Uterus (tissue), 4 donors: Measurements from ENCODE around the gene RPS19BP1. TPM values are rescaled to one million over a fixed set of nuclear protein-coding genes. Genes with fewer than 3 reads are reported as not detected.

Experiments
- DNase-seq, 2 donors: peaks; one replicate each; pipeline ENCODE4 v3.0.0-alpha.2; 2019 to 2020
- H3K27ac ChIP-seq, 2 donors: fragments of 200-600 bp; sonication (generic); 1 replicate in 1 of 2; 2 replicates in 1 of 2; pipeline ENCODE4 v1.5.1; 2016 to 2018
- H3K27me3 ChIP-seq, 2 donors: fragments of 200-600 bp; sonication (generic); one replicate each; pipeline ENCODE4 v1.5.1; 2018 to 2019; ENCODE audit warnings: control low read depth in 1 of 2
- H3K36me3 ChIP-seq, 2 donors: fragments of 200-600 bp; sonication (generic); one replicate each; pipeline ENCODE4 v1.5.1; 2019; ENCODE audit warnings: control low read depth in 1 of 2
- H3K4me1 ChIP-seq, 2 donors: fragments of 200-600 bp; sonication (generic); one replicate each; pipeline ENCODE4 v1.5.1; 2018 to 2019; ENCODE audit warnings: control low read depth in 1 of 2
- H3K4me3 ChIP-seq, 2 donors: fragments of 200-600 bp; sonication (generic); 1 replicate in 1 of 2; 2 replicates in 1 of 2; pipeline ENCODE4 v1.5.1; 2018 to 2019; ENCODE audit warnings: mild to moderate bottlenecking in 1 of 2
- H3K9me3 ChIP-seq, 2 donors: fragments of 200-600 bp; sonication (generic); one replicate each; pipeline ENCODE4 v1.5.1; 2019; ENCODE audit warnings: control low read depth in 1 of 2
- POLR2A ChIP-seq, 2 donors: fragments of 450-650 bp; IDR thresholded peaks; one replicate each; pipeline ENCODE4 v1.6.1; 2016; ENCODE audit warnings: antibody characterized with exemption in 2 of 2, mild to moderate bottlenecking in 1 of 2, moderate library complexity in 1 of 2
- intact Hi-C: fragments of 100-400 bp; cut with DNase I; formaldehyde crosslinking; loops from one replicate; pipeline ENCODE4 v1.15.1; 2023; ENCODE audit warnings: low total_unique reads
- total RNA-seq, 4 donors: library from RNA; depleted of rRNA in 3 of 4; stranded (reverse); fragments of >200 nt in 3 of 4; gene quantifications; one replicate each; pipeline versions ENCODE4 v1.1.0 to v1.2.4, GENCODE V29; 2014 to 2023
- TF ChIP-seq, protein P1 (sequence below), 4 experiments: fragments of 200-600 bp in 2 of 4; fragments of 450-650 bp in 2 of 4; sonication (generic) in 2 of 4; IDR thresholded peaks; one replicate each; pipeline ENCODE4 v1.5.1; 2016 to 2019; ENCODE audit warnings: antibody characterized with exemption in 4 of 4, mild to moderate bottlenecking in 2 of 4, moderate library complexity in 1 of 4
- donor health status: DM: yes; HTN: yes; CAD: no.

The RPS19BP1 gene
- total RNA-seq, 4 donors from 2014 or later: 24.5 to 125 (median 50.7) TPM

DNA sequence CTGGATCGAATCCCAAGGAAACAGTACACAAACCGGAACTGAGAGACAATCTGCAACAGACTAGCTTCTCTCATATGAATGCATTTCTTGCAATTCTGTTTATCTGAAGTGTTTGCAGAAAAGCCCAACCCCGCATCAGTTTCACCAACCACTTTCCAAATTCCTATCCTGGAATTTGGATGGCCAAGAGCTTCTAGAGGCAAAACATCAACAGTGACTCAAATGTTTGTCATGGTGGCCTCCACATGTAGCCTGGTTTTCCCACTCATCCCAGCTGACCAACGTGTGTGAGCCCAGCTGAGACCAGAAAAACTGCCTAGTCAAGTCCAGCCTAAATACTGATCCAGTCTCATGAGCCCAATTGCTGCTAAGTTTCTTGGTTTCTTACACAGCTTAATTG is 38.8 kb downstream of the RPS19BP1 start:
- H3K4me3 ChIP-seq: no peak overlapping the region
- no peak for DNase-seq
- H3K4me1 ChIP-seq: no peaks in the 10 kb centered on the region
- no peaks in the 10 kb centered on the region for H3K36me3 ChIP-seq
- no peak overlapping the region for H3K27ac ChIP-seq
- H3K27me3 ChIP-seq: no peaks in the 10 kb centered on the region
- intact Hi-C loops: no loop called here
- no peaks in the 10 kb centered on the region for H3K9me3 ChIP-seq
- no peak for TF ChIP-seq POLR2A (IDR thresholded peaks at IDR 0.05)
- TF ChIP-seq, protein P1, sequence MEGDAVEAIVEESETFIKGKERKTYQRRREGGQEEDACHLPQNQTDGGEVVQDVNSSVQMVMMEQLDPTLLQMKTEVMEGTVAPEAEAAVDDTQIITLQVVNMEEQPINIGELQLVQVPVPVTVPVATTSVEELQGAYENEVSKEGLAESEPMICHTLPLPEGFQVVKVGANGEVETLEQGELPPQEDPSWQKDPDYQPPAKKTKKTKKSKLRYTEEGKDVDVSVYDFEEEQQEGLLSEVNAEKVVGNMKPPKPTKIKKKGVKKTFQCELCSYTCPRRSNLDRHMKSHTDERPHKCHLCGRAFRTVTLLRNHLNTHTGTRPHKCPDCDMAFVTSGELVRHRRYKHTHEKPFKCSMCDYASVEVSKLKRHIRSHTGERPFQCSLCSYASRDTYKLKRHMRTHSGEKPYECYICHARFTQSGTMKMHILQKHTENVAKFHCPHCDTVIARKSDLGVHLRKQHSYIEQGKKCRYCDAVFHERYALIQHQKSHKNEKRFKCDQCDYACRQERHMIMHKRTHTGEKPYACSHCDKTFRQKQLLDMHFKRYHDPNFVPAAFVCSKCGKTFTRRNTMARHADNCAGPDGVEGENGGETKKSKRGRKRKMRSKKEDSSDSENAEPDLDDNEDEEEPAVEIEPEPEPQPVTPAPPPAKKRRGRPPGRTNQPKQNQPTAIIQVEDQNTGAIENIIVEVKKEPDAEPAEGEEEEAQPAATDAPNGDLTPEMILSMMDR (IDR thresholded peaks at IDR 0.05): no peak

DNA sequence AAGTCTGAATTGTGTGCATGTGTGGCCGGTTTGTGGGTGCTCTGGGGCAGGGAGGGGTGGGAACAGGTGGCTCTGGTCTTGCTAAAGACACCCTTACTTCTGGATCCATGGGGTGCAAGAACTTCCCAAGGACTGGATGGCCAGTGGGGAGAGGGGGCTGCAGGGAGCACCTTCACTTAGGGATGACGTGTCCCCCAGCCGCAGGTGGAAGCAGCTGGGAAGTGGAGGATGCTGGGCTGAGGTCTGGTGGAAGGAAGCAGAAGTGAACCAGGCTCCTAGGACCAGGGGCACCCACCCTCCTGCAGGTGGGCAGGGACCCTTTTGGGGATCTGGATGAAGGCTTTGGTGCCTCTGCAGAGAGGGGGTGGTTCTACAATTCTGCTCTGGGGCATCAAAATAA is 40.4 kb downstream of the RPS19BP1 start:
- Histone ChIP-seq H3K4me1 (no peaks in the 10 kb centered on the region), H3K27me3 (no peaks in the 10 kb centered on the region), H3K27ac (no peak overlapping the region), H3K4me3 (no peak overlapping the region), H3K9me3 (no peaks in the 10 kb centered on the region), H3K36me3 (no peaks in the 10 kb centered on the region)
- DNase-seq: no peak
- intact Hi-C loops: no loop called here
- no peak for TF ChIP-seq POLR2A (IDR thresholded peaks at IDR 0.05)
- TF ChIP-seq, protein P1 (IDR thresholded peaks at IDR 0.05): no peak

DNA sequence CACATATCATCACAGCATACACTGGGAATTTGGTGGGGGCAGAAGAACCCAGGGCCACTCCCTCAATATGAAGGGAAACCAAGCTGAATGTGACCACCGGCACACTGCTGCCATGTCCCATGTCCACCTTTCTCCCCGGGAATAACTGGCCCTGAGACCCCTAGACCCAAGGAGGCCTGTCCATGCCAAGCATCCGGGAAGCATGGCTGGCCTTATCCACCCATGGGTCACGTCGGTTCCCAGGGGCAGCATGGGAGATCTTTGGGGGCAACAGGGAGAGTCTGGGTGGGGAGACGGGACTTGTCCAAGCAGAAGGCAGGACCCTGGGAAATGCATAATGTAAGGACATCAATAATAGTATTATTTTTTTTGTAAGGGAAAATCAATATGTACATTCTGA is 40.9 kb downstream of the RPS19BP1 start:
- Histone ChIP-seq H3K9me3 (no peaks in the 10 kb centered on the region), H3K27ac (no peak overlapping the region), H3K36me3 (no peaks in the 10 kb centered on the region), H3K4me3 (no peak overlapping the region), H3K4me1 (no peaks in the 10 kb centered on the region), H3K27me3 (no peaks in the 10 kb centered on the region)
- DNase-seq: no peak
- intact Hi-C loops: no loop called here
- TF ChIP-seq, protein P1 (IDR thresholded peaks at IDR 0.05): no peak
- TF ChIP-seq POLR2A (IDR thresholded peaks at IDR 0.05): no peak

DNA sequence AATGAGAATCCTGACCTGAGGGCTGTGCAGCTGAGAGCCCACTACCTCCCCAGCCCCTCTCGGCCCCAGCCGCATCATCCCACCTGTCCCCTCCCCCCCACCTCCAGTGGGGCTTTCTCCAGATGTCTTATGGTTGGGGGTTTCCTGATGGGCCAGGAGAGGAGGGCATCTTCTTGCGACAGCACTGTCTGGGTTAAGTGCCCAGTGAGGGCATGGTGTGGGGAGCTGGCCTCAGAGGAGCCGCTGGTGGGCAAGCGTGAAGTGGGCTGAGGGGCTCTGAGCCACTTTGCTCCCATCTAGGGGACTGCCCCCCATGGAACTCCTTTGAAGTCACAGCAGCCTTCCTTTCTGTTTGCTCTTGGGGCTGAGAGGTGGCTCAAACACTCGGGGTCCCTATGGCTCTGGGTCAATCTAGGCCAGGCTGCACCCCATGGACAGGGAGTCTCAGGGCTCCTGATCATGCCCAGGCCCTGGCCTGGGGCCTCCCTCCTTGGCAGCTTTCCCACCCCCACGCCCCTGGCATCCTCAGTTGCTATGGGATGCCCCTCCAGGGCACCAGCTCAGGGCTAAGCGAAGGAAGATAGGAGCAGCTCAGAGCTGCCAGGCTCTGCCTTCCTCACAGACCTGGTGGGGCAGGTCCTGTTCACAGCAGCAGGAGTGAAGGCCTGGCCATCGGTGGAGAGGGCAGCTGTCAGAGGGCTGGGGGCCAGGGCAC is 41.4 kb downstream of the RPS19BP1 start:
- intact Hi-C loops: no loop called here

DNA sequence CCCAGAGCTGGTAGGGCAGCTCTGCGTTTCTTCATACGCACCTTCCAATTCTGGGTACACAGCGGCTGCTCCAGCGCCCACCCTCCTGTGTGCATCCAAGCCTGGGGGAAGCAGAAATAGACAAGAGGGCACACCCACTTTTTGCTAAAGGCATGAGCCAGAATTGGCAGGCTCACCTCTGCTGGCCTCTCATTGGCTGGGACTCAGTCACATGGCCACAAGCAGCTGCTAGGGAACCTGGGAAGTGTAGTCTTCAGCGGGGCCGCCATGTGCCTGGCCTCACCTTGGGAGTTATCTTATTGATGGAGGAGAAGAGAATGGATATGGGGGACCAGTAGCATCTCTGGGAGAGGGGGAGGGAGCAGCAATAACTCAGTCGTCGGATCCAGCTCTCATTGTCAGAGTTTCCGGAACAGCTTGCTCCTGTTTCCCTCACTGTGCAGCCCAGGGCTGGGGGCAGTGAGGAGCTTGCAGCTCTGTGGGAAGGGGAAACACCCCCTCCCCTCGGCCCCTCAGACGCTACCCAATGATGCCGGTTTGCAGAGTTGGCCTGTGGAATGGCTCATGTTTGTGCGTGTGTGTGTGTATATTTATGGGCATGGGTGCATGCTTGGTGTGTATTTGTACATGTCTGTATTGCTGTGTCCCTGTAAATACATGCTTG is 42.3 kb downstream of the RPS19BP1 start:
- H3K27me3 ChIP-seq: no peaks in the 10 kb centered on the region
- no peaks in the 10 kb centered on the region for H3K9me3 ChIP-seq
- no peak overlapping the region for H3K27ac ChIP-seq
- no peaks in the 10 kb centered on the region for H3K4me1 ChIP-seq
- no peaks in the 10 kb centered on the region for H3K36me3 ChIP-seq
- intact Hi-C loops: no loop called here
- peak; percentile 72 to 73 for DNase-seq
- no peak overlapping the region for H3K4me3 ChIP-seq
- no peak for TF ChIP-seq POLR2A (IDR thresholded peaks at IDR 0.05)
- TF ChIP-seq, protein P1 (IDR thresholded peaks at IDR 0.05): no peak

More for the DNA sequence above, 41.4 kb downstream of the RPS19BP1 start:
- TF ChIP-seq POLR2A (IDR thresholded peaks at IDR 0.05): no peak
- TF ChIP-seq, protein P1 (IDR thresholded peaks at IDR 0.05): no peak
- Histone ChIP-seq H3K9me3 (no peaks in the 10 kb centered on the region), H3K36me3 (no peaks in the 10 kb centered on the region), H3K4me1 (no peaks in the 10 kb centered on the region), H3K27me3 (no peaks in the 10 kb centered on the region), H3K27ac (no peak overlapping the region), H3K4me3 (no peak overlapping the region)
- DNase-seq: no peak
